ENCODE results near the gene TENT4B. TPM values are rescaled to one million over a fixed set of nuclear protein-coding genes. Genes with fewer than 3 reads are reported as not detected.

Gene TENT4B
- total RNA-seq, 2 experiments from 2014 or later = 19.3 to 22.4 TPM

- Mint-ChIP-seq H3K27me3 (peaks cover 2% of the 10 kb centered on the region), H3K36me3 (ENCODE audit: low read depth) (no peaks in the 10 kb centered on the region), H3K9me3 (ENCODE audit: low read depth) (no peaks in the 10 kb centered on the region), H3K4me1 (peaks cover 3% of the 10 kb centered on the region), H3K4me3 (no peak overlapping the region), H3K27ac (no peak overlapping the region)
- ATAC-seq (no peak), DNase-seq (no peak)
- ChIA-PET CTCF (interaction anchor here (0.7 kb wide), 1 partner anchor 12 kb away, joined by 3 read pairs; no protein-coding TSS in a partner anchor), POLR2A (interaction anchor here (0.6 to 0.9 kb wide), 2 partner anchors 81 to 302 kb away, joined by 3 read pairs; no protein-coding TSS in a partner anchor)
- intact Hi-C loops (cut with DNase I, micrococcal nuclease) = no loop called here
Observed at GRCh38 chr16:50257876-50258275, 104.8 kb downstream of the TENT4B start.

- ChIA-PET POLR2A (no interaction called here), CTCF (interaction anchor here (0.6 to 1.2 kb wide), 4 partner anchors 72 to 235 kb away, joined by 3 to 6 read pairs (median 3); partner anchors contain the start of gene CNEP1R1)
- Mint-ChIP-seq H3K27me3 (peaks cover 2% of the 10 kb centered on the region), H3K9me3 (ENCODE audit: low read depth) (peaks cover 1% of the 10 kb centered on the region), H3K4me3 (no peak overlapping the region), H3K4me1 (peaks cover 18% of the 10 kb centered on the region), H3K27ac (no peak overlapping the region), H3K36me3 (ENCODE audit: low read depth) (peaks cover 3% of the 10 kb centered on the region)
- no peak for DNase-seq
- intact Hi-C loops (cut with DNase I, micrococcal nuclease) = no loop called here
- no peak for ATAC-seq
Observed at GRCh38 chr16:50259334-50260205, 106.5 kb downstream of the TENT4B start.

GRCh38 chr16:50260206-50261159, 107.4 kb downstream of the TENT4B start:
- CTCF ChIA-PET = interaction anchor here (0.8 to 1.2 kb wide), 5 partner anchors 12 to 236 kb away, joined by 3 to 6 read pairs (median 5); partner anchors contain the start of gene CNEP1R1
- intact Hi-C loops (cut with DNase I, micrococcal nuclease) = no loop called here
- no peak overlapping the region for H3K27ac Mint-ChIP-seq

GRCh38 chr16:50261160-50261706, 108.1 kb downstream of the TENT4B start:
- no peak overlapping the region for H3K4me3 Mint-ChIP-seq
- peaks cover 2% of the 10 kb centered on the region for H3K9me3 Mint-ChIP-seq (ENCODE audit: low read depth)
- POLR2A ChIA-PET = no interaction called here
- H3K4me1 Mint-ChIP-seq = peaks cover 35% of the 10 kb centered on the region
- H3K27me3 Mint-ChIP-seq = peaks cover 2% of the 10 kb centered on the region
- DNase-seq (no peak), ATAC-seq (no peak)
- H3K36me3 Mint-ChIP-seq (ENCODE audit: low read depth) = peaks cover 3% of the 10 kb centered on the region
- CTCF ChIA-PET = interaction anchor here (0.9 to 1.2 kb wide), 3 partner anchors 12 to 93 kb away, joined by 3 to 5 read pairs (median 5); no protein-coding TSS in a partner anchor
- no peak overlapping the region for H3K27ac Mint-ChIP-seq
- intact Hi-C loops (cut with DNase I, micrococcal nuclease) = no loop called here

More at GRCh38 chr16:50260206-50261159, 107.4 kb downstream of the TENT4B start:
- ATAC-seq = no peak
- Mint-ChIP-seq H3K36me3 (ENCODE audit: low read depth) (peaks cover 3% of the 10 kb centered on the region), H3K4me1 (peaks cover 27% of the 10 kb centered on the region), H3K27me3 (peaks cover 2% of the 10 kb centered on the region), H3K9me3 (ENCODE audit: low read depth) (peaks cover 2% of the 10 kb centered on the region), H3K4me3 (no peak overlapping the region)
- no peak for DNase-seq
- POLR2A ChIA-PET = no interaction called here

DNA sequence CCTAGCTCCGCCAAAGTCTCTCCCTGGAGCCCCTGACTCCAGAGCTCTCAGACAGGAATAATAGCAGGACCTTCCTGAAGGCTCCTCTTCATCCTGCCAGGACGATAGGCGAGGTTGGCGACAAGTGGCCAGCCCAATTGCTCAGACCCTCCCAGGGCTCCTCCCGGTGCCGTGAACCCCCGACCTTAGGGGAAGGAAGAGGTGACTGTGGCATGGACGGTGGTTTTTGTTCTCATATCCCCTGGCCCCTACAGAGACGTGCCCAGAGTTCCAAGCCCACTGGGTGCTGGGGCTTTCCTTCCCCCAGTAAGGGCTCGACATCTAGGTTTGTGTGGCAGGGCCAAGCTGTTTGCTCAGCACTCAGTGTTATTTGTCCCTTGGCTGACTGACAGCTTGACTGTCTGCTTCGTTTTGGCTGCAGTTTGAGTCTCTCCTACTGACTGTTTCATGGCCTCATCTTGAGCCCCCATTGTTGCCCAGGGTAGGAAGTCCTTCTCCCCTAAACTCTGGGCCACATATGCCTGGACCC, 108.7 kb downstream of the TENT4B start:
- peaks cover 2% of the 10 kb centered on the region for H3K27me3 Mint-ChIP-seq

GRCh38 chr16:50263060-50263909, 110.2 kb downstream of the TENT4B start:
- H3K27me3 Mint-ChIP-seq = peaks cover 2% of the 10 kb centered on the region
- ATAC-seq (no peak), DNase-seq (no peak)
- H3K4me1 Mint-ChIP-seq = peaks cover 41% of the 10 kb centered on the region
- H3K27ac Mint-ChIP-seq = peak overlapping the region; percentile 59
- H3K9me3 Mint-ChIP-seq (ENCODE audit: low read depth) = peaks cover 2% of the 10 kb centered on the region
- no peak overlapping the region for H3K4me3 Mint-ChIP-seq
- POLR2A ChIA-PET = interaction anchor here (1.0 kb wide), 1 partner anchor 10 kb away, joined by 3 read pairs; no protein-coding TSS in a partner anchor
- peaks cover 10% of the 10 kb centered on the region for H3K36me3 Mint-ChIP-seq (ENCODE audit: low read depth)
- intact Hi-C loops (cut with DNase I, micrococcal nuclease) = no loop called here
- CTCF ChIA-PET = interaction anchor here (0.6 to 1.0 kb wide), 2 partner anchors 15 to 48 kb away, joined by 3 read pairs; no protein-coding TSS in a partner anchor

More for the DNA sequence above, 108.7 kb downstream of the TENT4B start:
- peaks cover 5% of the 10 kb centered on the region for H3K36me3 Mint-ChIP-seq (ENCODE audit: low read depth)
- ChIA-PET POLR2A (no interaction called here), CTCF (interaction anchor here (0.9 kb wide), 1 partner anchor 50 kb away, joined by 3 read pairs; no protein-coding TSS in a partner anchor)
- H3K4me1 Mint-ChIP-seq = peaks cover 35% of the 10 kb centered on the region
- DNase-seq = no peak
- H3K27ac Mint-ChIP-seq = no peak overlapping the region
- H3K4me3 Mint-ChIP-seq = no peak overlapping the region
- intact Hi-C loops (cut with DNase I, micrococcal nuclease) = no loop called here
- H3K9me3 Mint-ChIP-seq (ENCODE audit: low read depth) = peaks cover 2% of the 10 kb centered on the region
- ATAC-seq = no peak

DNA sequence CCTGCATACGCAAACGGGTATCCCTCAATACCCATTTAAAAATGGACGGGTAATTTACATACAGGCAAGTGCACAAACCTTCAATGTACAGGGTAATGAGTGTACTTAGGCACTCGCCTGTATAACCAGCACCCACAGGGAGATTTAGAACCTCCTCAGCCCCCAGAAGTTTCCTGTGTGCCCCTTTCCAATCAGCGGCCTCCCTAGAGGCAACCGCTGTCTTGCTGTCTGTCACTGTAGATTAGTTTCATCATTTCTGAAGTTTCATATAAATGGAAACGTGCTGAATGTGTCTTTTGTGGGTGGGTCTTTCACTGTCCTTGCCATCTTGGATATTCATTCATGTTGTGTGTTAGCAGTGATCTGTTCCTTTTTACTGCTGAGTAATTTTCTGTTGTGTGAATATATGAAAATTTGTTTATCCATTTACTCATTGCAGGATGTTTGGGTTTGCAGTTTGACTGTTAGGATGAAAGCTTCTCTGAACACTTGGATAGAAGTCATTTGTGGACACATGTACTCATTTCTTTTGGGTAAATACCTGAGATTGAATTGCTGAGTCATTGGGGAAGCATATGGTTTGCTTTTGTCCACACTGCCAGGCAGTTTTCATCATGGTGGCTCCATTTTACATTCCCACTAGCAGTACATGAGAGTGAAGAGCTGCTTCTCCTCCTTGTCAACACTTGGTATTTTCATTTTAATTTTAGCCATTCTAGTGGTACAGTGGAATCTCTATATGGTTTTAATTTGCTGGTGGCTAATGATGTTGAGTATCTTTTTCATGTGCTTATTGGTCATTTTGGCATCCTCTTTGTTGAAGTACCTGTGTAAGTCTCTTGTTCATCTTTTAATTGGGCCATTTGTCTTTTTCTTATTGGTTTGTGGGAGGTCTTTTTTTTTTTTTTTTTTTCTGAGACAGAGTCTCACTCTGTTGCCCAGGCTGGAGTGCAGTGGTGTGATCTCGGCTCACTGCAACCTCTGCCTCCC, 111.1 kb downstream of the TENT4B start:
- Mint-ChIP-seq H3K4me1 (peaks cover 50% of the 10 kb centered on the region), H3K27me3 (peaks cover 2% of the 10 kb centered on the region), H3K27ac (peak overlapping the region; percentile 77), H3K36me3 (ENCODE audit: low read depth) (peaks cover 15% of the 10 kb centered on the region), H3K4me3 (no peak overlapping the region), H3K9me3 (ENCODE audit: low read depth) (peaks cover 2% of the 10 kb centered on the region)
- peak; percentile 63 for DNase-seq
- ChIA-PET CTCF (interaction anchor here (0.7 to 2.9 kb wide), 2 partner anchors 10 to 39 kb away, joined by 3 to 13 read pairs; no protein-coding TSS in a partner anchor), POLR2A (interaction anchor here (1.0 to 1.7 kb wide), 2 partner anchors 10 to 63 kb away, joined by 3 to 11 read pairs; no protein-coding TSS in a partner anchor)
- intact Hi-C loops (cut with DNase I, micrococcal nuclease) = loop anchor here (1.0 to 2.0 kb wide), 6 partner anchors 13 to 197 kb away; partner anchors contain the start of gene TENT4B (in 1 of the 2)
- ATAC-seq = peak; percentile 44

DNA sequence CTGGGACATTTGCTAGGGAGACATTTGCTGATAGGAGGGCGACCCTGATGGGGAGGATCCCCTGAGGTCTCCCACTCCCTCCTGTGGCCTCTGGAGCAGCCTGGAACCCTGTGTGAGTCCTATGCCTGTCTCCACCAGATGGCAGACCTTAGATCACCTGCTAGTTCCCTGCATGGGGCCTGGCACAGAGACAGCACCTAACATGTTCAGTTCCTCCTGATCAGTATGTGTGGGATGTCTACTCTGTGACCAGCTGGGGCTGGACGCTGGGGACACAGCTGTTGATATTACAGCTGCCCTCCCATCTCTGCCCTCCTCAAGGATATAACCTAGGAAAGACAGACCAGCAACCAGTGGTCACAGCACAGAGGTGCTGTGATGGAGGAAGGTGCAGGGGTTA, 112.2 kb downstream of the TENT4B start:
- peaks cover 19% of the 10 kb centered on the region for H3K36me3 Mint-ChIP-seq (ENCODE audit: low read depth)
- intact Hi-C loops (cut with DNase I, micrococcal nuclease) = loop anchor here (2.0 to 5.0 kb wide), 5 partner anchors 74 to 207 kb away; partner anchors contain the start of genes BRD7 (in 1 of the 2) and TENT4B (in 1 of the 2)
- peaks cover 2% of the 10 kb centered on the region for H3K9me3 Mint-ChIP-seq (ENCODE audit: low read depth)
- H3K27me3 Mint-ChIP-seq = peaks cover 2% of the 10 kb centered on the region
- H3K27ac Mint-ChIP-seq = peak overlapping the region; percentile 98
- peak; percentile 57 for DNase-seq
- CTCF ChIA-PET = interaction anchor here (0.7 to 2.9 kb wide), 6 partner anchors 9 to 79 kb away, joined by 3 to 13 read pairs (median 3); no protein-coding TSS in a partner anchor
- peak overlapping the region; percentile 37 for H3K4me3 Mint-ChIP-seq
- H3K4me1 Mint-ChIP-seq = peaks cover 57% of the 10 kb centered on the region
- POLR2A ChIA-PET = interaction anchor here (1.7 kb wide), 1 partner anchor 9 kb away, joined by 11 read pairs; no protein-coding TSS in a partner anchor
- ATAC-seq = peak; percentile 27
